B cell (primary cell): Measurements from ENCODE around the gene PPWD1.

Source experiments
- EZH2 ChIP-seq: IDR thresholded peaks from 2 replicates; pipeline ENCODE4 v1.6.1; 2012; ENCODE audit warnings: borderline replicate concordance, low read depth, mild to moderate bottlenecking, moderate library complexity, low read length; ENCODE audit not compliant: insufficient read depth, poor library complexity, severe bottlenecking
- TF ChIP-seq, protein P1 (sequence below): fragments of 200-600 bp; IDR thresholded peaks from one replicate; pipeline ENCODE4 v1.8.0; 2022; ENCODE audit warnings: antibody characterized with exemption, mild to moderate bottlenecking

DNA sequence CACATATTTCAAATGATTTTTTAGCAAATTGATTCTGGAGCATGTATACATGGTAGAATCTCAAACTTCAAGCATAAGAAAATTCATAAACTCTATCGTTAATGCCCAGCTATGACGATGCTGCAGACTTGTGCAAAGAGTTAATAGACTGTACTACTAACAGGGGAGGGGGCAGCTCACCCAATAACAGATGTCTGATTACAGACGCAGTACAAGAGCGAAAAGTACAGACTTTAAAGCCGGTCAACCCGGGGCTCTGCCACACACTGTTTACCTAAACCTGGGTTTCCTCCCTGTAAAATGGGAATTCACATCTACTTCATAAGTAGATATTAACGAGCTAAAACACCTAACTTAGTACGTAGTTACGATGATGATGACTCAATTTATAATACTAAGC is 60.4 kb downstream of the PPWD1 start:
- TF ChIP-seq EZH2, result no peak
- TF ChIP-seq, protein P1, sequence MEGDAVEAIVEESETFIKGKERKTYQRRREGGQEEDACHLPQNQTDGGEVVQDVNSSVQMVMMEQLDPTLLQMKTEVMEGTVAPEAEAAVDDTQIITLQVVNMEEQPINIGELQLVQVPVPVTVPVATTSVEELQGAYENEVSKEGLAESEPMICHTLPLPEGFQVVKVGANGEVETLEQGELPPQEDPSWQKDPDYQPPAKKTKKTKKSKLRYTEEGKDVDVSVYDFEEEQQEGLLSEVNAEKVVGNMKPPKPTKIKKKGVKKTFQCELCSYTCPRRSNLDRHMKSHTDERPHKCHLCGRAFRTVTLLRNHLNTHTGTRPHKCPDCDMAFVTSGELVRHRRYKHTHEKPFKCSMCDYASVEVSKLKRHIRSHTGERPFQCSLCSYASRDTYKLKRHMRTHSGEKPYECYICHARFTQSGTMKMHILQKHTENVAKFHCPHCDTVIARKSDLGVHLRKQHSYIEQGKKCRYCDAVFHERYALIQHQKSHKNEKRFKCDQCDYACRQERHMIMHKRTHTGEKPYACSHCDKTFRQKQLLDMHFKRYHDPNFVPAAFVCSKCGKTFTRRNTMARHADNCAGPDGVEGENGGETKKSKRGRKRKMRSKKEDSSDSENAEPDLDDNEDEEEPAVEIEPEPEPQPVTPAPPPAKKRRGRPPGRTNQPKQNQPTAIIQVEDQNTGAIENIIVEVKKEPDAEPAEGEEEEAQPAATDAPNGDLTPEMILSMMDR, result no peak
